ENCODE results near the gene ZNF326. TPM values are rescaled to one million over a fixed set of nuclear protein-coding genes. Genes with fewer than 3 reads are reported as not detected.

Gene ZNF326
- total and polyA plus RNA-seq, 7 donors, result 5.9 to 16.0 (median 10.0) TPM

GRCh38 chr1:90012300-90012699 is 17.4 kb downstream of the ZNF326 start:
- Histone ChIP-seq H3K9me3 (no peaks in the 10 kb centered on the region), H3K36me3 (ENCODE audit: insufficient read depth in 1 of 2, low read depth in 1 of 2) (peaks cover 0 to 94% of the 10 kb centered on the region in 2 donors), H3K27ac (no peak overlapping the region), H3K27me3 (ENCODE audit: insufficient read depth in 3 of 3, low read length in 2 of 3) (no peaks in the 10 kb centered on the region), H3K4me1 (no peaks in the 10 kb centered on the region), H3K4me3 (no peak overlapping the region)
- DNase-seq (no peak), ATAC-seq (no peak)
- intact Hi-C loops (cut with DNase I), result no loop called here
- no peak for TF ChIP-seq CTCF (IDR thresholded peaks at IDR 0.05)
- WGBS, 3 donors, result 97 to 99% (median 98%) methylated on average over 2 of the region's 2 CpGs

- Histone ChIP-seq H3K27me3 (ENCODE audit: insufficient read depth in 3 of 3, low read length in 2 of 3) (no peaks in the 10 kb centered on the region), H3K36me3 (ENCODE audit: insufficient read depth in 1 of 2, low read depth in 1 of 2) (peaks cover 15 to 100% of the 10 kb centered on the region in 2 donors), H3K4me3 (no peak overlapping the region), H3K9me3 (peaks cover 11% of the 10 kb centered on the region), H3K4me1 (no peaks in the 10 kb centered on the region), H3K27ac (no peak overlapping the region)
- no peak for TF ChIP-seq CTCF (IDR thresholded peaks at IDR 0.05)
- ATAC-seq (no peak), DNase-seq (no peak)
- intact Hi-C loops (cut with DNase I), result no loop called here
- 95 to 100% (median 100%) methylated on average over 1 of the region's 1 CpG for WGBS, 3 donors
Observed at GRCh38 chr1:90023691-90024090, 28.8 kb downstream of the ZNF326 start.

- intact Hi-C loops (cut with DNase I), result no loop called here
- no peak overlapping the region for H3K4me3 ChIP-seq
- H3K27me3 ChIP-seq (ENCODE audit: insufficient read depth in 3 of 3, low read length in 2 of 3), result no peaks in the 10 kb centered on the region
- 95 to 100% (median 96%) methylated on average over 1 of the region's 1 CpG for WGBS, 3 donors
- no peak overlapping the region for H3K27ac ChIP-seq
- no peaks in the 10 kb centered on the region for H3K4me1 ChIP-seq
- no peak for TF ChIP-seq CTCF (IDR thresholded peaks at IDR 0.05)
- DNase-seq (no peak), ATAC-seq (no peak)
- peaks cover 11% of the 10 kb centered on the region for H3K9me3 ChIP-seq
- H3K36me3 ChIP-seq (ENCODE audit: insufficient read depth in 1 of 2, low read depth in 1 of 2), result peaks cover 11 to 100% of the 10 kb centered on the region in 2 donors
Observed at GRCh38 chr1:90027281-90027680, 32.4 kb downstream of the ZNF326 start.

- Histone ChIP-seq H3K27ac (no peak overlapping the region), H3K4me1 (no peaks in the 10 kb centered on the region), H3K36me3 (ENCODE audit: insufficient read depth in 1 of 2, low read depth in 1 of 2) (no peaks in the 10 kb centered on the region), H3K9me3 (no peaks in the 10 kb centered on the region), H3K4me3 (no peak overlapping the region), H3K27me3 (ENCODE audit: insufficient read depth in 3 of 3, low read length in 2 of 3) (no peaks in the 10 kb centered on the region)
- DNase-seq (no peak), ATAC-seq (no peak)
- TF ChIP-seq CTCF (IDR thresholded peaks at IDR 0.05), result no peak
- 56 to 61% (median 58%) methylated on average over 3 of the region's 3 CpGs for WGBS, 3 donors
- intact Hi-C loops (cut with DNase I), result no loop called here
Observed at GRCh38 chr1:90039652-90040051, 44.7 kb downstream of the ZNF326 start.

GRCh38 chr1:90043586-90043985 is 48.7 kb downstream of the ZNF326 start:
- H3K9me3 ChIP-seq, result no peaks in the 10 kb centered on the region
- 86 to 88% (median 88%) methylated on average over 4 of the region's 4 CpGs for WGBS, 3 donors
- intact Hi-C loops (cut with DNase I), result no loop called here
- DNase-seq (no peak), ATAC-seq (no peak)
- no peak for TF ChIP-seq CTCF (IDR thresholded peaks at IDR 0.05)
- no peaks in the 10 kb centered on the region for H3K4me1 ChIP-seq
- no peak overlapping the region for H3K4me3 ChIP-seq
- no peaks in the 10 kb centered on the region for H3K27me3 ChIP-seq (ENCODE audit: insufficient read depth in 3 of 3, low read length in 2 of 3)
- no peaks in the 10 kb centered on the region for H3K36me3 ChIP-seq (ENCODE audit: insufficient read depth in 1 of 2, low read depth in 1 of 2)
- no peak overlapping the region for H3K27ac ChIP-seq

Measured in psoas muscle (tissue), 8 donors.